Measurements from ENCODE around the gene POU6F2.

The POU6F2 gene

DNA sequence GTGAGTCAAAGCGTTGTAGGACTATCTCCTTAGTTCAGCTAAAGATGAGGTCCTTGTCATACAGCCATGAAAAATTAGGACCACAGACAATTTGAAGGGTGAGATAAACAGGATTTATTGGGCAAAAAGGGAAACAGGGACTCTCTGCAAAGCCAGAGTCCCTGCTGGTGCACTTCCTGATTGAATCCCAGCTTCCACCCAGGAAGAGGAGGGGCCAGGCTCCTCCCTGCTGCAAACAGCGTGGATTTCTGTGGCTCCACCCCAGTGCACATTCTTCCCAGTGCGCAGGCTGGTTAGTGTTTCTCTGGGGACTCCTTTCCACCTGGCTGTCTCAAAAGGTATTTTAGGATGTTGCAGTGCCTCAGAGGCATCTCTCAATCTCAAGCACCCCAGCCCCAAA lies 423.1 kb downstream of the POU6F2 start:
- no peak overlapping the region for H4K8ac ChIP-seq (ENCODE audit: low read depth, low read length)
- WGBS, 2 donors (ENCODE audit: extremely low coverage in 2 of 2, insufficient read length in 2 of 2, insufficient replicate concordance in 1 of 2): no CpG with 5 or more reads among the region's 3 CpGs
- H3K18ac ChIP-seq (ENCODE audit: low read length): no peak overlapping the region
- H3K4me1 ChIP-seq (ENCODE audit: control insufficient read depth in 2 of 2, insufficient read depth in 1 of 2, low read depth in 1 of 2, low read length in 2 of 2): no peaks in the 10 kb centered on the region
- H3K9ac ChIP-seq (ENCODE audit: low read depth, low read length, poor library complexity): no peak overlapping the region
- no peak overlapping the region for H3K23ac ChIP-seq (ENCODE audit: low read depth, low read length, poor library complexity)
- no peak overlapping the region for H2AK5ac ChIP-seq (ENCODE audit: low read depth, low read length)
- H3K14ac ChIP-seq (ENCODE audit: low read length): no peak overlapping the region
- no peaks in the 10 kb centered on the region for H3K36me3 ChIP-seq (replicated peaks in 1 of 2; ENCODE audit: control insufficient read depth in 2 of 2, insufficient read depth in 2 of 2, low read length in 2 of 2)
- no peak overlapping the region for H2BK5ac ChIP-seq (ENCODE audit: low read length)
- H3K4me2 ChIP-seq (ENCODE audit: insufficient read depth, low read length, poor library complexity, severe bottlenecking): no peak overlapping the region
- DNase-seq (ENCODE audit: low spot score): no peak
- H3K4me3 ChIP-seq (ENCODE audit: low read length in 2 of 2): no peak overlapping the region
- H2AFZ ChIP-seq (ENCODE audit: low read length): no peak overlapping the region
- H3K79me1 ChIP-seq (ENCODE audit: low read depth, low read length): no peaks in the 10 kb centered on the region
- H4K91ac ChIP-seq (ENCODE audit: low read depth, low read length, poor library complexity): no peak overlapping the region
- no peak overlapping the region for H2BK120ac ChIP-seq (ENCODE audit: low read depth, low read length)
- no peaks in the 10 kb centered on the region for H3K9me3 ChIP-seq (replicated peaks in 1 of 2; ENCODE audit: control insufficient read depth in 2 of 2, insufficient read depth in 1 of 2, low read depth in 1 of 2, low read length in 2 of 2)
- H3K27me3 ChIP-seq (ENCODE audit: control insufficient read depth in 3 of 3, insufficient read depth in 3 of 3, low read depth in 1 of 3, low read length in 3 of 3): no peaks in the 10 kb centered on the region
- H2BK15ac ChIP-seq (ENCODE audit: low read length): no peak overlapping the region
- H3K27ac ChIP-seq (replicated peaks; ENCODE audit: low read length): no peak overlapping the region
- H2BK12ac ChIP-seq (ENCODE audit: low read length): no peak overlapping the region
- H3K4ac ChIP-seq (ENCODE audit: low read length): no peak overlapping the region

DNA sequence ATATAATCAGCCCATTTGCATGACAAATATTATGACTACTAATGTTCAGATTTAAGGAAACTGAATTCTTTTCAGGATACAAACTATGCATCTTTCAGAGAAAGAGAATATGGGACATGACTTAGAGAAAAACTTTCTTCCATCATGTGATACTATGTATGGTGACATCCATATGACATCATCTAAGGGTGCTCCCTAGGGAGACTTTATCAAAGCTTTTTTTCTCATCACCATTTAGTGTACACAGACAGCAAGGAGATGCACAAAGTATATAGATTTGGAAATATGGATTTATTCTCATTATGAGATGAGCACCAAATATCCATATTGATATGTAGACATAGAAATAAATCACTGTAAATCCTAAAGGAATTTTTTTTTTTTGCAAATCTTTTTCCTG lies 424.3 kb downstream of the POU6F2 start:
- H2AFZ ChIP-seq (ENCODE audit: low read length): no peak overlapping the region
- H3K27ac ChIP-seq (replicated peaks; ENCODE audit: low read length): no peak overlapping the region
- no peaks in the 10 kb centered on the region for H3K4me1 ChIP-seq (ENCODE audit: control insufficient read depth in 2 of 2, insufficient read depth in 1 of 2, low read depth in 1 of 2, low read length in 2 of 2)
- no peak overlapping the region for H3K4me3 ChIP-seq (ENCODE audit: low read length in 2 of 2)
- H4K8ac ChIP-seq (ENCODE audit: low read depth, low read length): no peak overlapping the region
- no peak overlapping the region for H2BK12ac ChIP-seq (ENCODE audit: low read length)
- H3K79me1 ChIP-seq (ENCODE audit: low read depth, low read length): no peaks in the 10 kb centered on the region
- no peaks in the 10 kb centered on the region for H3K9me3 ChIP-seq (replicated peaks in 1 of 2; ENCODE audit: control insufficient read depth in 2 of 2, insufficient read depth in 1 of 2, low read depth in 1 of 2, low read length in 2 of 2)
- H3K36me3 ChIP-seq (replicated peaks in 1 of 2; ENCODE audit: control insufficient read depth in 2 of 2, insufficient read depth in 2 of 2, low read length in 2 of 2): no peaks in the 10 kb centered on the region
- H2BK120ac ChIP-seq (ENCODE audit: low read depth, low read length): no peak overlapping the region
- no peak overlapping the region for H3K18ac ChIP-seq (ENCODE audit: low read length)
- no peak overlapping the region for H3K9ac ChIP-seq (ENCODE audit: low read depth, low read length, poor library complexity)
- H3K14ac ChIP-seq (ENCODE audit: low read length): no peak overlapping the region
- H3K4ac ChIP-seq (ENCODE audit: low read length): no peak overlapping the region
- DNase-seq (ENCODE audit: low spot score): no peak
- H3K4me2 ChIP-seq (ENCODE audit: insufficient read depth, low read length, poor library complexity, severe bottlenecking): no peak overlapping the region
- H2BK5ac ChIP-seq (ENCODE audit: low read length): no peak overlapping the region
- no peaks in the 10 kb centered on the region for H3K27me3 ChIP-seq (ENCODE audit: control insufficient read depth in 3 of 3, insufficient read depth in 3 of 3, low read depth in 1 of 3, low read length in 3 of 3)
- no peak overlapping the region for H2BK15ac ChIP-seq (ENCODE audit: low read length)
- no peak overlapping the region for H2AK5ac ChIP-seq (ENCODE audit: low read depth, low read length)
- H4K91ac ChIP-seq (ENCODE audit: low read depth, low read length, poor library complexity): no peak overlapping the region
- H3K23ac ChIP-seq (ENCODE audit: low read depth, low read length, poor library complexity): no peak overlapping the region

DNA sequence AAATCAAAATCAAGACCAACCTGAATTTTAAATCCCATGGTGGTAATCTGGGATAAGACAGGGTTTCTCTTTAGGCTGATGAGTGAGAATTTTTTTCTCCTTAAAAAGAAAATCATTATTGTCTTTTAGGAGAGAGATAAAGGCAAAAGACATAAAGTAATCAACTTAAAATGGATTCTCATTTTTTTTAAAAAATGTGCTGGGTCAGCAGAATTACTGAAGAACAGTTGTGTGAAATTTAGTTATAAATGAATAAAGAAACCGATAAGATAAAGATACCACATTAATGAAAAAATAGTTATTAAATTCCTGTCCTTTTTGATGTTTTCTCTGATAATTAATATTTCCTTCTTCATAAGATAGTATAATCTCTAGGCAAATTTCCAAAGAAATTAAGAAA lies 427.2 kb downstream of the POU6F2 start:
- no peak overlapping the region for H2BK15ac ChIP-seq (ENCODE audit: low read length)
- H3K27ac ChIP-seq (replicated peaks; ENCODE audit: low read length): no peak overlapping the region
- DNase-seq (ENCODE audit: low spot score): no peak
- no peaks in the 10 kb centered on the region for H3K4me1 ChIP-seq (ENCODE audit: control insufficient read depth in 2 of 2, insufficient read depth in 1 of 2, low read depth in 1 of 2, low read length in 2 of 2)
- H3K4me3 ChIP-seq (ENCODE audit: low read length in 2 of 2): no peak overlapping the region
- no peak overlapping the region for H4K91ac ChIP-seq (ENCODE audit: low read depth, low read length, poor library complexity)
- WGBS, 2 donors (ENCODE audit: extremely low coverage in 2 of 2, insufficient read length in 2 of 2, insufficient replicate concordance in 1 of 2): no CpG with 5 or more reads among the region's 1 CpG
- H3K14ac ChIP-seq (ENCODE audit: low read length): no peak overlapping the region
- H4K8ac ChIP-seq (ENCODE audit: low read depth, low read length): no peak overlapping the region
- no peak overlapping the region for H3K23ac ChIP-seq (ENCODE audit: low read depth, low read length, poor library complexity)
- no peak overlapping the region for H2AK5ac ChIP-seq (ENCODE audit: low read depth, low read length)
- no peak overlapping the region for H3K9ac ChIP-seq (ENCODE audit: low read depth, low read length, poor library complexity)
- no peak overlapping the region for H3K18ac ChIP-seq (ENCODE audit: low read length)
- H2BK12ac ChIP-seq (ENCODE audit: low read length): no peak overlapping the region
- H3K4ac ChIP-seq (ENCODE audit: low read length): no peak overlapping the region
- no peak overlapping the region for H3K4me2 ChIP-seq (ENCODE audit: insufficient read depth, low read length, poor library complexity, severe bottlenecking)
- peaks cover 0 to 2% (median 0%) of the 10 kb centered on the region in 3 experiments for H3K27me3 ChIP-seq (ENCODE audit: control insufficient read depth in 3 of 3, insufficient read depth in 3 of 3, low read depth in 1 of 3, low read length in 3 of 3)
- no peaks in the 10 kb centered on the region for H3K9me3 ChIP-seq (replicated peaks in 1 of 2; ENCODE audit: control insufficient read depth in 2 of 2, insufficient read depth in 1 of 2, low read depth in 1 of 2, low read length in 2 of 2)
- H3K79me1 ChIP-seq (ENCODE audit: low read depth, low read length): no peaks in the 10 kb centered on the region
- H2BK5ac ChIP-seq (ENCODE audit: low read length): no peak overlapping the region
- no peak overlapping the region for H2BK120ac ChIP-seq (ENCODE audit: low read depth, low read length)
- no peak overlapping the region for H2AFZ ChIP-seq (ENCODE audit: low read length)
- no peaks in the 10 kb centered on the region for H3K36me3 ChIP-seq (replicated peaks in 1 of 2; ENCODE audit: control insufficient read depth in 2 of 2, insufficient read depth in 2 of 2, low read length in 2 of 2)

GRCh38 chr7:39405581-39405980 lies 427.9 kb downstream of the POU6F2 start:
- Histone ChIP-seq H4K8ac (ENCODE audit: low read depth, low read length) (no peak overlapping the region), H3K9me3 (replicated peaks in 1 of 2; ENCODE audit: control insufficient read depth in 2 of 2, insufficient read depth in 1 of 2, low read depth in 1 of 2, low read length in 2 of 2) (no peaks in the 10 kb centered on the region), H2BK5ac (ENCODE audit: low read length) (no peak overlapping the region), H3K79me1 (ENCODE audit: low read depth, low read length) (no peaks in the 10 kb centered on the region), H3K4me2 (ENCODE audit: insufficient read depth, low read length, poor library complexity, severe bottlenecking) (no peak overlapping the region), H2AFZ (ENCODE audit: low read length) (no peak overlapping the region), H3K27ac (replicated peaks; ENCODE audit: low read length) (no peak overlapping the region), H3K9ac (ENCODE audit: low read depth, low read length, poor library complexity) (no peak overlapping the region), H2BK15ac (ENCODE audit: low read length) (no peak overlapping the region), H3K18ac (ENCODE audit: low read length) (no peak overlapping the region), H3K27me3 (ENCODE audit: control insufficient read depth in 3 of 3, insufficient read depth in 3 of 3, low read depth in 1 of 3, low read length in 3 of 3) (peaks cover 0 to 2% (median 0%) of the 10 kb centered on the region in 3 experiments), H4K91ac (ENCODE audit: low read depth, low read length, poor library complexity) (no peak overlapping the region), H3K4me1 (ENCODE audit: control insufficient read depth in 2 of 2, insufficient read depth in 1 of 2, low read depth in 1 of 2, low read length in 2 of 2) (no peaks in the 10 kb centered on the region), H2BK12ac (ENCODE audit: low read length) (no peak overlapping the region), H3K36me3 (replicated peaks in 1 of 2; ENCODE audit: control insufficient read depth in 2 of 2, insufficient read depth in 2 of 2, low read length in 2 of 2) (no peaks in the 10 kb centered on the region), H3K23ac (ENCODE audit: low read depth, low read length, poor library complexity) (no peak overlapping the region), H3K4ac (ENCODE audit: low read length) (no peak overlapping the region), H2AK5ac (ENCODE audit: low read depth, low read length) (no peak overlapping the region), H3K4me3 (ENCODE audit: low read length in 2 of 2) (no peak overlapping the region), H2BK120ac (ENCODE audit: low read depth, low read length) (no peak overlapping the region), H3K14ac (ENCODE audit: low read length) (no peak overlapping the region)
- DNase-seq (ENCODE audit: low spot score): no peak
- WGBS, 2 donors (ENCODE audit: extremely low coverage in 2 of 2, insufficient read length in 2 of 2, insufficient replicate concordance in 1 of 2): no CpG with 5 or more reads among the region's 3 CpGs

Data from neuronal stem cell (in vitro differentiated cells).